OCI-LY7 (cell line): ENCODE data around the gene LTBR. TPM values are rescaled to one million over a fixed set of nuclear protein-coding genes. Genes with fewer than 3 reads are reported as not detected.
A peak's percentile ranks its signal among the peaks of the same experiment; 100 is the strongest.

ENCODE experiments used
- BruUV-seq: library from RNA; stranded (reverse); fragments of 400-500 nt; replicated peaks from 2 replicates; lab custom pipeline; 2021; lab: Mats Ljungman, UMichigan
- CTCF ChIA-PET: fragments of 300-600 bp; sonication (Branson Sonifier 250); formaldehyde crosslinking; loops from one replicate; lab custom pipeline; 2022; ENCODE audit warnings: antibody characterized with exemption; ENCODE audit not compliant: unreplicated experiment; lab: Charles Lee
- POLR2A ChIA-PET: fragments of 300-600 bp; sonication (Branson Sonifier 250); formaldehyde crosslinking; loops from one replicate; lab custom pipeline; 2022; ENCODE audit warnings: antibody characterized with exemption; lab: Charles Lee
- DNase-seq: peaks from one replicate; pipeline ENCODE4 v3.0.0-alpha.2; 2015; ENCODE audit warnings: low spot score
- H2AFZ ChIP-seq: fragments of 200-600 bp; sonication (generic), shearing (Covaris generic); 2 replicates; pipeline ENCODE4 v1.6.1; 2014; ENCODE audit warnings: mild to moderate bottlenecking, antibody characterized with exemption, low read length, moderate library complexity
- H3K27ac ChIP-seq: fragments of 200-600 bp; sonication (generic); 2 replicates; pipeline ENCODE4 v1.5.1; 2014; ENCODE audit warnings: mixed run types, low read depth, mild to moderate bottlenecking, moderate library complexity, low read length, inconsistent platforms; ENCODE audit not compliant: poor library complexity, severe bottlenecking
- H3K36me3 ChIP-seq: fragments of 200-600 bp; sonication (generic); 2 replicates; pipeline ENCODE4 v1.6.1; 2014; ENCODE audit warnings: mild to moderate bottlenecking, antibody characterized with exemption, low read length, moderate library complexity, mixed read lengths; ENCODE audit not compliant: insufficient read depth
- H3K4me1 ChIP-seq: fragments of 200-600 bp; sonication (generic); 2 replicates; pipeline ENCODE4 v1.5.1; 2014; ENCODE audit warnings: mild to moderate bottlenecking, low read length; ENCODE audit not compliant: insufficient read depth, poor library complexity, severe bottlenecking
- H3K4me2 ChIP-seq: fragments of 200-600 bp; sonication (generic); 2 replicates; pipeline ENCODE4 v1.6.1; 2014; ENCODE audit warnings: mild to moderate bottlenecking, low read length
- H3K4me3 ChIP-seq: fragments of 200-600 bp; sonication (generic); 2 replicates; pipeline ENCODE4 v1.5.1; 2014; ENCODE audit warnings: mild to moderate bottlenecking, low read depth, low read length; ENCODE audit not compliant: poor library complexity, severe bottlenecking
- H3K79me2 ChIP-seq: fragments of 200-600 bp; sonication (generic); 2 replicates; pipeline ENCODE4 v1.6.1; 2016; ENCODE audit warnings: low read depth, mild to moderate bottlenecking, low read length, moderate library complexity, mixed read lengths; ENCODE audit not compliant: insufficient read depth
- H3K9me2 ChIP-seq: fragments of 200-600 bp; sonication (generic); 2 replicates; pipeline ENCODE4 v1.6.1; 2016; ENCODE audit warnings: mild to moderate bottlenecking, low read length, mixed read lengths; ENCODE audit not compliant: insufficient read depth
- H3K9me3 ChIP-seq: fragments of 200-600 bp; sonication (generic); 2 replicates; pipeline ENCODE4 v1.6.1; 2014; ENCODE audit warnings: mild to moderate bottlenecking, mixed run types, low read length, mixed read lengths
- H4K20me1 ChIP-seq: fragments of 200-600 bp; sonication (generic); 2 replicates; pipeline ENCODE4 v1.6.1; 2014; ENCODE audit warnings: mild to moderate bottlenecking, antibody characterized with exemption, low read length, moderate library complexity, mixed read lengths; ENCODE audit not compliant: insufficient read depth
- EZH2phosphoT487 ChIP-seq: fragments of 200-600 bp; sonication (generic); IDR thresholded peaks from 2 replicates; pipeline ENCODE4 v1.6.1; 2018; ENCODE audit warnings: low read depth, borderline replicate concordance, mild to moderate bottlenecking, mixed run types, antibody characterized with exemption, low read length, moderate library complexity, mixed read lengths
- intact Hi-C: fragments of 100-400 bp; cut with micrococcal nuclease; formaldehyde crosslinking; loops from one replicate; pipeline ENCODE4 v1.10.0; 2022; ENCODE audit not compliant: unreplicated experiment
- total RNA-seq, 2 experiments: library from RNA; depleted of rRNA in 1 of 2; stranded (reverse); fragments of >200 nt in 1 of 2; shearing (Covaris generic) in 1 of 2; gene quantifications; 2 replicates each; pipeline ENCODE4 v1.2.3, GENCODE V29; 2014 to 2022
- TF ChIP-seq, protein P1 (sequence below): fragments of 200-600 bp; sonication (generic); conservative IDR thresholded peaks from 2 replicates; pipeline ENCODE4 v1.5.1; 2014; ENCODE audit warnings: mild to moderate bottlenecking, antibody characterized with exemption, low read length, moderate library complexity, mixed read lengths

LTBR gene
- total RNA-seq, 2 experiments from 2014 or later = not detected

GRCh38 chr12:6352193-6353173 is 31.5 kb upstream of the LTBR start:
- Histone ChIP-seq H3K9me2 (no peaks in the 10 kb centered on the region), H3K9me3 (no peaks in the 10 kb centered on the region), H3K79me2 (no peaks in the 10 kb centered on the region), H3K4me1 (peaks cover 48% of the 10 kb centered on the region), H3K36me3 (no peaks in the 10 kb centered on the region), H2AFZ (peak overlapping the region; percentile 28; the same call in 1 of the 2 replicates), H3K27ac (peak overlapping the region; percentile 26), H3K4me2 (peak overlapping the region; percentile 47), H3K4me3 (no peak overlapping the region), H4K20me1 (no peaks in the 10 kb centered on the region)
- ChIA-PET POLR2A (interaction anchor here (1.0 kb wide), 2 partner anchors 10 to 11 kb away, joined by 4 read pairs; partner anchors contain the start of gene TNFRSF1A), CTCF (interaction anchor here (1.0 kb wide), 1 partner anchor 9 kb away, joined by 3 read pairs; no protein-coding TSS in a partner anchor)
- BruUV-seq = no TSS peak
- intact Hi-C loops = no loop called here
- peak; percentile 35 for DNase-seq
- TF ChIP-seq EZH2phosphoT487 = no peak
- TF ChIP-seq, protein P1, sequence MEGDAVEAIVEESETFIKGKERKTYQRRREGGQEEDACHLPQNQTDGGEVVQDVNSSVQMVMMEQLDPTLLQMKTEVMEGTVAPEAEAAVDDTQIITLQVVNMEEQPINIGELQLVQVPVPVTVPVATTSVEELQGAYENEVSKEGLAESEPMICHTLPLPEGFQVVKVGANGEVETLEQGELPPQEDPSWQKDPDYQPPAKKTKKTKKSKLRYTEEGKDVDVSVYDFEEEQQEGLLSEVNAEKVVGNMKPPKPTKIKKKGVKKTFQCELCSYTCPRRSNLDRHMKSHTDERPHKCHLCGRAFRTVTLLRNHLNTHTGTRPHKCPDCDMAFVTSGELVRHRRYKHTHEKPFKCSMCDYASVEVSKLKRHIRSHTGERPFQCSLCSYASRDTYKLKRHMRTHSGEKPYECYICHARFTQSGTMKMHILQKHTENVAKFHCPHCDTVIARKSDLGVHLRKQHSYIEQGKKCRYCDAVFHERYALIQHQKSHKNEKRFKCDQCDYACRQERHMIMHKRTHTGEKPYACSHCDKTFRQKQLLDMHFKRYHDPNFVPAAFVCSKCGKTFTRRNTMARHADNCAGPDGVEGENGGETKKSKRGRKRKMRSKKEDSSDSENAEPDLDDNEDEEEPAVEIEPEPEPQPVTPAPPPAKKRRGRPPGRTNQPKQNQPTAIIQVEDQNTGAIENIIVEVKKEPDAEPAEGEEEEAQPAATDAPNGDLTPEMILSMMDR = no peak

- Histone ChIP-seq H3K4me2 (no peak overlapping the region), H4K20me1 (no peaks in the 10 kb centered on the region), H3K9me2 (no peaks in the 10 kb centered on the region), H3K4me1 (peaks cover 55% of the 10 kb centered on the region), H3K9me3 (no peaks in the 10 kb centered on the region), H3K4me3 (no peak overlapping the region), H3K79me2 (no peaks in the 10 kb centered on the region), H3K27ac (no peak overlapping the region), H2AFZ (no peak overlapping the region), H3K36me3 (no peaks in the 10 kb centered on the region)
- no TSS peak for BruUV-seq
- no peak for DNase-seq
- TF ChIP-seq, protein P1 = no peak
- TF ChIP-seq EZH2phosphoT487 = no peak
- ChIA-PET CTCF (interaction anchor here (1.3 to 1.9 kb wide), 2 partner anchors 14 to 15 kb away, joined by 5 to 6 read pairs; no protein-coding TSS in a partner anchor), POLR2A (interaction anchor here (1.4 to 3.3 kb wide), 4 partner anchors 8 to 181 kb away, joined by 3 to 19 read pairs (median 8); no protein-coding TSS in a partner anchor)
- intact Hi-C loops = no loop called here
Observed at GRCh38 chr12:6354495-6355393, 29.2 kb upstream of the LTBR start.
